Karpas-422 (cell line): ENCODE results near the gene EBF3. TPM values are rescaled to one million over a fixed set of nuclear protein-coding genes. Genes with fewer than 3 reads are reported as not detected.

Experiments used
- DNase-seq: peaks from one replicate; pipeline ENCODE4 v3.0.0-alpha.2; 2015
- H2AFZ ChIP-seq: fragments of 200-600 bp; sonication (generic); 2 replicates; pipeline ENCODE4 v1.6.1; 2014; ENCODE audit warnings: antibody characterized with exemption, low read length, mixed read lengths
- H3K27ac ChIP-seq: fragments of 200-600 bp; sonication (generic); 2 replicates; pipeline ENCODE4 v1.5.1; 2014; ENCODE audit warnings: mild to moderate bottlenecking, low read length, moderate library complexity
- H3K27me3 ChIP-seq: fragments of 200-600 bp; sonication (generic); 2 replicates; pipeline ENCODE4 v1.6.1; 2014; ENCODE audit warnings: low read length, mixed read lengths
- H3K36me3 ChIP-seq: fragments of 200-600 bp; sonication (generic); 2 replicates; pipeline ENCODE4 v1.6.1; 2014; ENCODE audit warnings: low read length, mixed read lengths; ENCODE audit not compliant: insufficient read depth
- H3K4me1 ChIP-seq: fragments of 200-600 bp; sonication (generic); 2 replicates; pipeline ENCODE4 v1.6.1; 2014; ENCODE audit warnings: mild to moderate bottlenecking, low read length, mixed read lengths
- H3K4me2 ChIP-seq: fragments of 200-600 bp; sonication (generic); 2 replicates; pipeline ENCODE4 v1.6.1; 2014; ENCODE audit warnings: low read length, low read depth, mild to moderate bottlenecking; ENCODE audit not compliant: poor library complexity, severe bottlenecking
- H3K4me3 ChIP-seq: fragments of 200-600 bp; sonication (generic); 2 replicates; pipeline ENCODE4 v1.5.1; 2014; ENCODE audit warnings: mild to moderate bottlenecking, antibody characterized with exemption, low read length, mixed read lengths
- H3K79me2 ChIP-seq: fragments of 200-600 bp; sonication (generic); 2 replicates; pipeline ENCODE4 v1.6.1; 2014; ENCODE audit warnings: mild to moderate bottlenecking, low read length, mixed read lengths
- H3K9ac ChIP-seq: fragments of 200-600 bp; sonication (generic); 2 replicates; pipeline ENCODE4 v1.6.0; 2014; ENCODE audit warnings: low read length
- H3K9me2 ChIP-seq: fragments of 200-600 bp; sonication (generic), shearing (Covaris generic); replicated peaks from 2 replicates; pipeline ENCODE4 v1.6.0; 2014; ENCODE audit warnings: mild to moderate bottlenecking, low read length, moderate library complexity; ENCODE audit not compliant: insufficient read depth
- H3K9me3 ChIP-seq: fragments of 300-700, 200-600 bp; sonication (generic); 2 replicates; pipeline ENCODE4 v1.6.1; 2014; ENCODE audit warnings: low read length, mixed read lengths
- H4K20me1 ChIP-seq: fragments of 200-600 bp; sonication (generic); 2 replicates; pipeline ENCODE4 v1.6.1; 2014; ENCODE audit warnings: mild to moderate bottlenecking, antibody characterized with exemption, low read length, low read depth; ENCODE audit not compliant: insufficient read depth
- total RNA-seq: library from RNA; depleted of rRNA; stranded (reverse); fragments of >200 nt; shearing (Covaris generic); gene quantifications from 2 replicates; pipeline ENCODE4 v1.2.3, GENCODE V29; 2014; ENCODE audit warnings: low replicate concordance

EBF3 gene
- total RNA-seq, 1 experiment from 2014 or later: not detected

DNA sequence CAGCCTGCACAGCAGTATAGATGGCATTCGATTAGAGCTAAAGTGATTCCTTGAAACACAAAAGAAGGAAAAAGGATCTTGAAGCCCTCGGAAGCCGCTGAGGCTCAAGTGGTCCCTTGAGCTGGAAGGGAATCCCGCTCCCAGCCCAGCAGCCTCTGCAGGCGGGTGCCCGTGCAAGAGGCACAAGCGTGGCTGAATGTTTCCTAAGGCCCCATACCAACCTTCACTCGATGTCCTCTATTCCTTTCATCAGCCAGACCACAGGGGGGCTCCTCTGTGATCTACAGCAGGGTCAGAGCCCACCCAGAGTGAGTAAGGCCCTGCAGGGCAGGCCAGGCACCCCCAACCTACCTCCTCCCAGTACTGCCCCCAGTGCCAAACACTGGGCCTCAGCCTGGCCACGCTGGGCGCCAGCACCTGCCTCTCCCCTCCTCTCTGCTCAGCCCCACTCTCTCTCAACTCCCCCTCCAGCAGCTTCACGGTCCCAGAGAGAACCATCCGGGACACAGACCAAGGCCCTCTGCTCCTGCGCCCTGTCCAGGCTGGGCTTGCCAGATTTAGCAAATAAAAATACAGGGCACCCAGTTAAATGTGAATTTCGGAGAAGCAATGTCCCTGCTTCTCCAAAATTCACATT is 30.5 kb downstream of the EBF3 start:
- Histone ChIP-seq H3K4me1 (no peaks in the 10 kb centered on the region), H3K9me3 (no peaks in the 10 kb centered on the region), H3K4me2 (no peak overlapping the region), H3K36me3 (no peaks in the 10 kb centered on the region), H3K9ac (no peak overlapping the region), H2AFZ (no peak overlapping the region), H4K20me1 (no peaks in the 10 kb centered on the region), H3K27me3 (no peaks in the 10 kb centered on the region), H3K79me2 (no peaks in the 10 kb centered on the region), H3K4me3 (no peak overlapping the region), H3K9me2 (no peaks in the 10 kb centered on the region), H3K27ac (no peak overlapping the region)
- no peak for DNase-seq

GRCh38 chr10:129932751-129933433 is 31.2 kb downstream of the EBF3 start:
- Histone ChIP-seq H3K9ac (no peak overlapping the region), H3K9me3 (no peaks in the 10 kb centered on the region), H3K79me2 (no peaks in the 10 kb centered on the region), H3K27ac (no peak overlapping the region), H3K4me1 (no peaks in the 10 kb centered on the region), H3K9me2 (no peaks in the 10 kb centered on the region), H4K20me1 (no peaks in the 10 kb centered on the region), H3K27me3 (no peaks in the 10 kb centered on the region), H2AFZ (no peak overlapping the region), H3K4me2 (no peak overlapping the region), H3K4me3 (no peak overlapping the region), H3K36me3 (no peaks in the 10 kb centered on the region)
- DNase-seq: no peak

GRCh38 chr10:129932182-129932581 is 31.9 kb downstream of the EBF3 start:
- Histone ChIP-seq H3K4me1 (no peaks in the 10 kb centered on the region), H2AFZ (no peak overlapping the region), H4K20me1 (no peaks in the 10 kb centered on the region), H3K9me2 (no peaks in the 10 kb centered on the region), H3K4me2 (no peak overlapping the region), H3K4me3 (no peak overlapping the region), H3K9ac (no peak overlapping the region), H3K79me2 (no peaks in the 10 kb centered on the region), H3K9me3 (no peaks in the 10 kb centered on the region), H3K27ac (no peak overlapping the region), H3K36me3 (no peaks in the 10 kb centered on the region), H3K27me3 (no peaks in the 10 kb centered on the region)
- no peak for DNase-seq

GRCh38 chr10:129929343-129930292 is 34.5 kb downstream of the EBF3 start:
- DNase-seq: peak; percentile 44
- Histone ChIP-seq H3K36me3 (no peaks in the 10 kb centered on the region), H3K27me3 (no peaks in the 10 kb centered on the region), H4K20me1 (no peaks in the 10 kb centered on the region), H3K4me3 (no peak overlapping the region), H3K9me2 (no peaks in the 10 kb centered on the region), H3K4me2 (no peak overlapping the region), H2AFZ (no peak overlapping the region), H3K9ac (no peak overlapping the region), H3K27ac (no peak overlapping the region), H3K4me1 (no peaks in the 10 kb centered on the region), H3K9me3 (no peaks in the 10 kb centered on the region), H3K79me2 (no peaks in the 10 kb centered on the region)

GRCh38 chr10:129927351-129928120 is 36.5 kb downstream of the EBF3 start:
- peak; percentile 44 for DNase-seq
- no peaks in the 10 kb centered on the region for H3K9me3 ChIP-seq
- H3K4me1 ChIP-seq: no peaks in the 10 kb centered on the region
- no peak overlapping the region for H3K4me2 ChIP-seq
- no peak overlapping the region for H2AFZ ChIP-seq
- H3K9ac ChIP-seq: no peak overlapping the region
- no peaks in the 10 kb centered on the region for H3K36me3 ChIP-seq
- H4K20me1 ChIP-seq: no peaks in the 10 kb centered on the region
- H3K9me2 ChIP-seq: no peaks in the 10 kb centered on the region
- no peak overlapping the region for H3K4me3 ChIP-seq
- no peaks in the 10 kb centered on the region for H3K79me2 ChIP-seq
- no peaks in the 10 kb centered on the region for H3K27me3 ChIP-seq
- no peak overlapping the region for H3K27ac ChIP-seq

DNA sequence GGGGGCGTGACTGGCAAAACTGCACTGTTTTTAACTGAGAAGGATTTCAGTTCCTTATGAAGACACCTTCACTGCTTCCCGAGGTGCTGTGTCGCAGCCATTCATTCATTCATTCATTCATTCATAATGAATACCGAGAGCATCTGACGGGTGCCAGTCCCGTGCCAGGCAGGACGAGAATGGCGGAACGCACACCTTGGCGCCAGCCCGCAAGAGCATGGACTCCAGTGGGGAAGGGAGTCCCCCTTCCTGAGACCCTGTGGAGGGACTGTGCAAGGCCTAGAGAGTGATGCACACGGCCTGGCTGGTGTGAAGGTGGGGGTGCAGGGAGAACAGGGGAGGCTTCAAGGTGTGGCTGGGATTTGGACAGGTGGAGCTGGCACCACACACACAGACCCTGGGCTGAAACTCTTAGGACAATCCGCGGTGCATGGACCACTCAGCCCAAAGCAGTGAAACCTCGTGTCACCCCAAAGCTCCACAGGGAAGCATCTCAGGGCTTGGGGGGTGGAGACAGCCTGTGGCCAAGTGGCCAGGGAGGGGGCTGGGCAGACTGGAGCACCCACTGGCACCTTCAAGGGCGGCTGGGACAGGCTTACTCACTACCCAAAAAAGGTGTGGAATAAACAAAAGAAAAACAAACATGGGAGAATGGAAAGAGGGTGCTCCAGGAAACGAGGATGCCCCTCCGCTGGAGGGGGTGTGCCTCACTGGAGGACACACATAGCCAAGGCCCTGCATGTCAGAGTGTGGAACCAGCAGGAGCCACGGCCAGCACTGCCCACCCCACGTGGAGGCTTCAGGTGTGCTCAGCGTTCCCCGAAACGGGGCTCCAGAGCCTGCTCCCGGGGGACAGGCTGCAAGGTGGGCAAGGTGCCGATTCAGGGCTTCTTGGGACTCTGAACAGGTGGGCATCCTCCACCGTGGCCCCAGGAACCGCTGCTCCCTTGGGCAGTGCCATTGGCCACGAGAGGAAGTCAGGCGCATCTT is 37.7 kb downstream of the EBF3 start:
- Histone ChIP-seq H3K36me3 (no peaks in the 10 kb centered on the region), H3K27me3 (no peaks in the 10 kb centered on the region), H3K9me2 (no peaks in the 10 kb centered on the region), H3K9ac (no peak overlapping the region), H3K4me2 (no peak overlapping the region), H2AFZ (no peak overlapping the region), H3K27ac (no peak overlapping the region), H4K20me1 (no peaks in the 10 kb centered on the region), H3K4me3 (no peak overlapping the region), H3K9me3 (no peaks in the 10 kb centered on the region), H3K4me1 (no peaks in the 10 kb centered on the region), H3K79me2 (no peaks in the 10 kb centered on the region)
- DNase-seq: no peak

GRCh38 chr10:129924375-129925085 is 39.5 kb downstream of the EBF3 start:
- Histone ChIP-seq H3K79me2 (no peaks in the 10 kb centered on the region), H3K4me1 (no peaks in the 10 kb centered on the region), H3K36me3 (no peaks in the 10 kb centered on the region), H3K4me3 (no peak overlapping the region), H3K9ac (no peak overlapping the region), H3K9me2 (no peaks in the 10 kb centered on the region), H3K27ac (no peak overlapping the region), H2AFZ (no peak overlapping the region), H3K4me2 (no peak overlapping the region), H4K20me1 (no peaks in the 10 kb centered on the region), H3K27me3 (no peaks in the 10 kb centered on the region), H3K9me3 (no peaks in the 10 kb centered on the region)
- DNase-seq: no peak
